DMS114 treated with DMSO at 0.1 percent for 48 hours (cell line): ENCODE measurements around the gene CBFA2T2.
A peak's percentile ranks its signal among the peaks of the same experiment; 100 is the strongest.
"Not testable (repeated sequence)": the region's sequence is repeated elsewhere in the genome, so short reads cannot be mapped to it uniquely, and the experiment has no call there.

Source experiments
- DNase-seq: peaks from one replicate; lab custom pipeline; 2025; ENCODE audit not compliant: unreplicated experiment; lab: John Stamatoyannopoulos, UW

Gene CBFA2T2

DNA sequence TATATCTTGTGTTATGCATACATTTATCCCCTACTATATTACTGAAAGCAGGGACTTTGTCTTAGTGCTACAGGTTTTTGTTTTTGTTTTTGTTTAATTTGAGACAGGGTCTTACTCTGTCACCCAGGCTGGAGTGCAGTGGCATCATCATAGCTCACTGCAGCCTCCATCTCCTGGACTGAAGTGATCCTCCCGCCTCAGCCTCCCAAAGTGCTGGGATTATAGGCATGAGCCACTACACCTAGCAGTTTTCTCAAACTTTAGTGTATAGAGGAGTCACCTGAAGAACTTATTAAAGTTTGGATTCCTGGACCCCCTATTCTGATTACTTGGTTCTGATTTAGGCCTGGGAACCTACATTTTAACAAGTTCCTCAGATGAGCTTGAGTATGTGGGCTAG lies 51.9 kb downstream of the CBFA2T2 start:
- DNase-seq = no peak

DNA sequence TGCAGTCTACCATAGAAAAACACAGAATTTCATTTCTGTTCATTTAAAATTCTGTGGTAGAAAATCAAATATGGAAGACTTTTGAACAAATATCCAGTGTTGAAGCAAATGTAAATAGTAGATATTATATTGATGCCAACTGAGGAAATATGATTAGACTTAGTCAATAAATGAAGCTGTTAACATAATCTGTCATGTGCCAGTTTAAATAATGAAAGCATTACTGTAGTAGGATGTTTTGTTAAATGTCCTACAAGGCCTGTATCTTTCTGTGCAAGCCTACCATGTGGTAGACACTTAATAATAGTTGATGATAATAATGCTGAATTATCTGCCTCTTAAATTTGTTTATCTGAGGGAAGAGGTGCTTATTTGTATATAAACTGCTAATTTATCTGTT lies 55.9 kb downstream of the CBFA2T2 start:
- no peak for DNase-seq

DNA sequence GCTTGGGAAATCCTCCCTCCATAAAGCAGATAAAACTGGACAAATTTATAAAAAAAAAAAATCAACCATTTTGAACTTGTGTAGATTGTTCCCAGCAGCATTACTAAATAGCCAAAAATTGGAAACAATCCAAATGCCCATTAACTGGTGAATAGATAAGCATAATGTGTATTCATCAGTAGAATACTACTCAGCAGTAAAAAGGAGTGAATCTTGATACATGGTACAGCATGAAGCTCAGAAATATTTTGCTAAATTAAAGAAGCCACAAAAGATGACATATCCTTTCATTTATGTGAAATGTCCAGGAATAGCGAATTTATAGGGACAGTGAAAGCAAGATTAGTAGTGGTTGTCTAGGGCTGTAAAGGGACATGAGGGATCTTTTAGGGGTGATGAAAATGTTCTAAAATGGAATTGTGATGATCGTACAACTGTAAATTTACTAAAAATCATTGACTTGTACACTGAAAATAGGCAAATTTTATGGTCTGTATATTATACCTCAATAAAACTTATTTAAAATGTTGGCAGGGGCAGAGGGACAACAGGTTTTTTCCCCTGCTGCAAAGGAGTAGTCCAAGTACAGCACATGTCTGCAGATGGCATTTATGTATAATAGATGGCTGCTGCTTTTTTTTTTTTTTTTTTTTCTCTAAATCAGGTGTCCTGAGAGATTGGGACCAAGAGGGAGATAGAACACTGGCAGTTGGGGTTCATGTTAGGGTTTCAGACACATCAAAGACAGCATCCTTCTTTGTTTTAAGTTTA lies 59.5 kb downstream of the CBFA2T2 start:
- no peak for DNase-seq

DNA sequence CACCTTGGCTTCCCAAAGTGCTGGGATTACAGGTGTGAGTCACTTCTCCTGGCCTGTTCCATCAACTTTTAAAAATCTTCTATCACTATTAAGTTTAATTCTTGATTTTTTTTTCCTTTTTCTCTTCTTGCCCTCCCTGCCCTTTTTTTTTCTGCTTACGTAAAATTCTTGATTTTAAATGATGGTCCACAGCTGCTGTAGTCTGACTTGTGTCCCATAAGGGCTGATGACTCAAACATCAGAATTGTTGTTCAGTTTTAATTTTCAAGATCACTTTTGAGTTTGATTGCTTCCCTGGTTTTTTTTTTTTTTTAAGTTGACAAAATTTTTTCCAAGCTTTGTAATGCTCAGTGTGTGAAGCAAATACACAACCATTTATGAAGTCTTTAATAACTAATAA lies 61.9 kb downstream of the CBFA2T2 start:
- DNase-seq = no peak

DNA sequence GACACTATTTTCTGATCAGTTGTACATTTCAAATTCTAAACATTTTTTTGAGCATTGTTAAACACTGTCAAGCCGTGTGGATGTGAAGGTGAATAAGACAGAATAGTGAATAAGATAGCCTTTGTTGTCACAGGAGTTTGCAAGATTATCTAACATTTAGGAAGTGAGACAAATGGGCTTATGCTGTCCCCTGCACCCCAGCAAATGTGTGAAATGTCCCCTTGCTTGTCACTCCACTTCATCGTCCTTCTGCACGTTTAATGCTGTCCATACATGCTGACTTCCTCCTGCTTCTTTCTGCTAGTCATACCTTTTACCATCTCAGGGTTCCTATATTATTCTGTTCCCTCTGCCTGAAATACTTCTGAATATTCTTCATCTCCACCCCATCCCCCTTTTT lies 62.6 kb downstream of the CBFA2T2 start:
- DNase-seq = no peak

DNA sequence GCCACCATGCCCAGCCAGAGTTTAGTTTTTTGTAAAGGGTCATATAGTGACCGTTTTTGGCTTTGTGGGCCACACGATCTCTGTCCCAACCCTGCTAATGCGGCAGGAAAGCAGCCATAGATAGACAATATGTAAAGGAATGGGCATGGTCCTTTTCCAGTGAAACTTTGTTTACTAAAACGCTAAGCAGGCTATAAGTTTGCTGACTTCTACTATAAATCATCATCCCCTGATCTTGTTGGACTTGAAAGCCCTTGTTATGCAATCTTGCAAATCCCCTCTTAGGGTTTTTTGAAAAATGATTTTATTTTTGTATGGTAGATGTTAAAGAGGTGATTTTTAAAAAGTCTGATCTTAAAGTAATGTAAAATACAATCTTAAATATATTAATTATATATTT lies 63.6 kb downstream of the CBFA2T2 start:
- DNase-seq = no peak

DNA sequence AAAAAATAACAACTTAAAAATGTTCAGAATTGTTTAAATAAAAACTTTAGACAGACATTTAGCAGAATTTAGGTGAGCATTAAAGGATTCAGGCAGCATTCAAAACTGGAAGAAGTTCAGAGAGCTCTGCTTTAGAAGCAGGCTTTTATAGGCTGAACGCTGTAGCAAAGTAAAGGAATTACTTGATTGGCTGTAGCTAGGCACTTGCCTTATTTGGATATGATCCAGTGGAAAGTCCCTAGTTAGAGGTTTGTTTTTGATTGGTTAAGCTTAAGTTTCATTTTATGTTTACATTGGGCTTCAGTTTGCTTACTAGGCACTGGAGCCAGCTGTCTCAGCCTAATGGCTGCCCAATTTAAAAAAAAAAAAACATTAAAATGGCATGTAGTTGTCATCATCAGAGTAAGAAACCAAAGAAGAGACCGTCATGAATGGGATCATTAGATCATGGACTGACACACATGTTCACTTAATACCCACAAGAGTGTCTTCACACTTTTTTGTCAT lies 65.1 kb downstream of the CBFA2T2 start:
- DNase-seq = peak; percentile 35

DNA sequence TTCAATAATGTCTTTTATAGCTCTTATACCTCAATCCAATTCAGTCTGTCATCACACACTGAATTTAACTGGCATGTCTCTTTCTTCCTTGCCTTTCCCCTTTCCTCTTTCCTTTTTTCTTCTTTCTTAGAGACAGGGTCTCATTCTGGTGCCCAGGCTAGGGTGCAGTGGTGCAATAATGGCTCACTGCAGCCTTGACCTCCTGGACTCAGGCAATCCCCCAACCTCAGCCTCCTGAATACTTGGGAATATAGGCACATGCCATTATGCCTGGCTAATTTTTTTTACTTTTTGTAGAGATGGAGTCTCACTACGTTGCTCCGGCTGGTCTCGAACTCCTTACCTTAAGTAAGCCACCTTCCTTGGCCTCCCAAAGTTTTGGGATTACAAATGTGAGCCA lies 65.9 kb downstream of the CBFA2T2 start:
- DNase-seq = no peak

DNA sequence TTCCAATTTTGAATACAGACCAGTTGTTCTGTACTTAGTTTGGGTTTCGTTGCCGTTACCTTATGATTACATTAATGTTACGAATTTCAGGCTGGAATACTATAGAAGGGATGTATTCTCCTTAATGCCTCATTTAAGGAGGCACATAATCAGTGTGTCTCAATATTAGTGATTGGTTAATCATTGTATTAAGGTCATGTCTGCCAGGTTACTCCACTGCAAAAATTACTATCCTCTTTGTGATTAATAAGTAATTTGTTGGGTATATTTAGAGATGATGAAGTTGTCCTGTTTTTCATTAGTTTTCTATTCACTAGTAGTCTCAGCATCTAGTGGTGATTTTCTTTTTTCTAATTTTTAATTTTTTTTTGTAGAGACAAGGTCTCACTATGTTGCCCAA lies 66.3 kb downstream of the CBFA2T2 start:
- DNase-seq = no peak

DNA sequence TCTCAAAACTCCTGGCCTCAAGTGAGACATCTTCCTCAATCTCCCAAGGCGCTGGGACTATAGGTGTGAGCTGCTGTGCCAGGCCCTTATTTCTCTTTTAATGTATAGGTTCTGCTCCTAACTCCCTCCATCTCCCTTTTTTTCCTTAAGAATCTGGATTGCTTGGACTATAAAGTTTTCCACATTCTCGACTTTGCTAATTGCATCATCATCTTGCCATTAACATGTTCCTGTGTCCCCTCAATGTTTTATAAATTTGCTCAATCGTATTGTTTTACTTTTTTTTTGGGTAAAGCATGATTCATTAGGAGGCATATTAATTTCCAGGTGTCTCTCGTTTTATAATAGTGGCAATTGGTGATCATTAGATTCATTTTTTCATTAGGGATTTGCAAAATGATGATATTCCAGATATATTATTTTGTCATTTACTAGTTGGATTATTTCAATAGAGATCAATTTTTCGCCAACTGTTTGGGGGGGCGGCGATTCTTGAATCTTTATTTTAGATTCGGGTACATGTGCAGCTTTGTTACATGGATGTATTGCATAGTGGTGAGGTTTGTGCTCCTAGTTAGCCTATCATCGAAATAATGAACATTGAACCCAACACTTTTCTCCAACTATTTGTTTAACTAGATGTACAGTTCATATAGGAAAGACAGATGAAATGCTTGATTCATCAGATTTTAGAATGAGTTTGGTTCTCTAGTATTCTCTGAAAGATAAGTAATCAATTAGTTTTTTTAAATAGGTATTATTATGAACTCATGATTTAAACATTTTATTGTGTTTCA lies 68.7 kb downstream of the CBFA2T2 start:
- no peak for DNase-seq

DNA sequence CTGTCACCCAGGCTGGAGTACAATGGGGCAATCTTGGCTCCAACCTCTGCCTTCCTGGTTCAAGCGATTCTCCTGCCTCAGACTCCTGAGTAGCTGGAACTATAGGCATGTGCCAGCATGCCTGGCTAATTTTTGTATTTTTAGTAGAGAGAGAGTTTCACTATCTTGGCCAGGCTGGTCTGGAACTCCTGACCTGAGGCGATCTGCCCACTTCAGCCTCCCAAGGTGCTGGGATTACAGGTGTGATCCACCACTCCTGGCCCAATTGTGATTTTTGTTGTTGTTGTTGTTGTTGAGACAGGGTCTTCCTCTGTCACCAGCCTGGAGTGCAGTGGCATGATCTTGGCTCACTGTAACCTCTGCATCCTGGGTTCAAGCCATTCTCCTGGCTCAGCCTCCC lies 69.3 kb downstream of the CBFA2T2 start:
- DNase-seq = no peak

DNA sequence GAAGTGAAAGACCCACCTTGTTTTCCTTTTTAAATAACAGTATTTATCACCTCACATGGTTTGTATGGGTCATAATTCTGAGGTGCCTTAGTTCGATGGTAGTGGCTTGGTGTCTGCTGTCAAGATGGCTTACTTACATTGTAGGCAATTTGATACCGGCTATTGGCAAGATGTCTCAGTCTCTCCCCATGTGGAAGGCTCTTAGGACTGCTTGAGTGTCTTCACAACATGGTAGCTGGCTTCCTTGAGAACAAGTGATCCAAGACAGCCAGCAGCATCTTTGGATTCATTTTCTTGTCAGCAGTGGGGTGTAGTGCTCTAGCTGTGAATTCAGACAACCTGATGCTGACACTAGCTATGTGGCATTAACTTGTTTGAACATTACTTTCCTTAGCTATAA lies 70.1 kb downstream of the CBFA2T2 start:
- no peak for DNase-seq

DNA sequence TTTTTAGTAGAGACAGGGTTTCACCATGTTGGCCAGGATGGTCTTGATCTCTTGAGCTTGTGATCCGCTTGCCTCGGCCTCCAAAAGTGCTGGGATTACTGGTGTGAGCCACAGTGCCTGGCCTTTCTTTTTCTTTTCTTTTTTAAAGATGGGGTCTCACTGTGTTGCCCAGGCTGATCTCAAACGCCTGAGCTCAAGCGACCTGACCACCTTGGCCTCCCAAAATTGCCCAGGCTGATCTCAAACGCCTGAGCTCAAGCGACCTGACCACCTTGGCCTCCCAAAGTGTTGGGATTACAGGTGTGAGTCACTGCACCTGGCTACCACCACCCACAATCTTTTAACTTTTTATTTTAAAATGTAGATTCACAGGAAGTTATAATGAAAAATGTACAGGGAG lies 71.2 kb downstream of the CBFA2T2 start:
- not testable (repeated sequence) for DNase-seq

DNA sequence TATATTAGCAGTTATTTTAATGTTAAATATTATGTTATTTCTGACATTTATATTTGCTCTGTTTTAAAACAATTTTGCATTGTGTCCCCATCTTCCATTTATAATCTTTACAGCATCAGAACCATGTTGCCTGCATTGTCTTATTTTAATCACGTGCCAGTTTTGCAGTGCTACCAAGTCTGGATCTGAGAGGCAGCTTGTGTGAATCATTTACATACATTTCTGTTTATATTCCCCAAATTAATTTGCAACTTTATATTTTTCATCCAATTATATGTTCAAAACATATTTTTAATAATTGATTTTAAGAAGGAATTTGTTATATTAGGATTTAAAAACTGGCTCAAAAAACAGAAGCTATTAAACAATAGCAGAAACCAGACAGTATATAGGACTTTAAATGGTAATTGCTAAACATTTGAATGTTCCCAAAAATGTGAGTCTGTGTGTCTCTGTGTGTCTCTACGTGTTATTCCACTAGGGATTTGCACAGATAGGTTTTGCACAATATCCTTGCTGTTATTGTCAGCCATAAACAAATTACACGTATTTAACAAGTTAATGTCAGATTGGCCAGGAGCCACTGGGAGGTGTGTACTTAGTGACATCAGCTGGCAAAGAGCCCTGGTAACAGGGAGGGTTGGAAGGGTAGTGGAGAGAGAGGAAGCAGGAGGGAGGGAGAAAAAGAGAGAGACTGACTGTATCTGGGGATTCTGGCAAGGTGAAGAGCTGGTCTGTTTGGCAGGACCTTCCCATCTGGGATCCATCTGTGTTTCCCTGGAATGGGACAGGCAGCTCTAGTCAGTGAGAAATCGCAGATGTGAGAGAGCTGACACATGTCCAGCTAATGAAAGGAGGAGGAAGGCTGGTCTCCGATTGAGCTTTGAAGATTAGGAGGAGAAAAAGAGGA lies 72.1 kb downstream of the CBFA2T2 start:
- no peak for DNase-seq

DNA sequence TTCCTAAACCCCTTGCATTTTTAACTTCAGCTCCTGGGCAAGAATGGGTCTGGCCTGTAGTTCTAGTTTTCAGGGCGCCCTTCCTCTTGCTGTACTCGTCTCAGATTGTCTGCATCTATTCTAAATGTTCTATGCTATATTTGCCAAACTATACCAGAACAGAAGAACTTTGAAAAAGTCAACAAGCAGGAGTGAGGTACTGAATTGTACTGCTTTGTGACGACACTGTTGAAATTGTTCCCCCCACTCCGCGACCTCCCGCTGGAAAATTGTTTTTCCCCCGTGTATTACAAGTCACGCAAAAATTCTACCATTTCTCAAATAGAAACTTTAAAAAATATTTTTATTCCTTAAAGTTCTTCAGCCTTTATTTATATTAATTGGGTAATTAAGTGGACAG lies 73.9 kb downstream of the CBFA2T2 start:
- DNase-seq = no peak

DNA sequence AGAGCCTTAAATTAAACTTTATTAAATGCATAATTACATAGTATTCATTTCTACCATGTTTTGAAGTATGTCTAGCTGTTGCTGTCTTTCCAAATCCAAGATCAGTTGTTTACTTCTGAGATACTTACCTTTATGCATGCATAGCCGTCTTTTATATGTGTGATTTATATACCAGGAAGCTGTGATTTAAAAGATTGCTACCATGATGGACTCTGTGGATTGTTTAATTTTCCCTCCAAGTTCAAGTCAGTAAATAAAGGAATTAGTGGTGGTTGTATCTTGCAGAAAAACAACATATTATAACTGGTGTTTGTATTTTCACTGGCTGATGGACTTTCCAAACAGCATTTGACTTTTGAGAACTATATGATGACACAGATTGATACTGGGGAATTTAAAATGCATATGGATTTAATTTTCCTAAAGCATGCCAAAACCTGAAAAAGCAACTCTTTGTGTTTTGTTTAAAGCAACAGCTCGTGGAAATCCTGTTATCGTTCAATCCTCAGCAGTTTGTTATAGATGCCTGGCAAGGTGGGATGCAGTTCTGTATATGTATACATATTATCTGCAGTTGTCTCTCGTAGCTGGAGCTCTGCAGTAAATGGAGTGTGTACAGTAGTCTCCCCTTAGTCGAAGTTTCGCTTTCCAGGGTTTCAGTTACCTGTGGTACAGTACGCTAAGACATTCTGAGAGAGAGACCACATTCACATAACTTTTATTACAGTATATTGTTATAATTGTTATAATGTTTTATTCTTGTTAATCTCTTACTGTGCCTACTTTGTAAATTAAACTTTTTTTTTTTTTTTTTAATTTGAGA lies 77.1 kb downstream of the CBFA2T2 start:
- no peak for DNase-seq

DNA sequence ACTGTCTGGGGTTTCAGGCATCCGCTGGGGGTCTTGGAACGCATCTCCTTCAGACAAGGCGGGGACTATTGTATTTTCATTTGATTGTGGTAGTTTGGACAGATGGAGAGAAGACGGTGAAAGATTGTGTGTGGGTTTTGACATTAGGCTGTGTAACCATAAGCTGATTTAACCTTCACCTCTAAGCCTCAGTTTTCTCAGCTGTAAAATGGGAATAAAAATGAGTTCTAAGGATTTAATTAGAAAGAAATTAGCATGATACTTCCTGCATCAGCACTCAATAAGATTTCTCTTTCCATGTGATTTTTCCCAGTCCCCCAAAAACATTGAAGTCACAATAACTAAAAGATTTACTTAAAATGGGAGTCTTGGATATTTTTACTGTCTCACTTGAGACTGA lies 78.1 kb downstream of the CBFA2T2 start:
- no peak for DNase-seq

DNA sequence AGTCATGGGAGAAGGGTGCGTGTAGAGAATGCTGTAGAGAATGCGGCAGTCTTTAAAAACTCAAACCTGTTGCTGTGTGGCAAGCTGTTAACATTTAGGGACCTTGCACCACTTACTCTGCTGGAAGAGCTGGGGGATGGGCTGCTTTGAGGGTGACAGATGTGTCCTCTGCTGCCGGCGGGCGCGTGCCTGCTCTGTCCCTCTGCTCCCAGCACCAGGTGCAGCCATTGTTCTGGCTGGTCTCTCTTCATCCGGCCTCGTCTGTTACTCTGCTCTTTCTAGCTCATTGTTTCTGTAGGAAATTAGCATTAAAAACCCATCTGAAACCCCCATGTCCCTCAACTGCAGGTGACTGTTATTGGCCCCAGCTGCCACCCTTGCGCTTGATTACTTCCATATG lies 78.5 kb downstream of the CBFA2T2 start:
- no peak for DNase-seq

DNA sequence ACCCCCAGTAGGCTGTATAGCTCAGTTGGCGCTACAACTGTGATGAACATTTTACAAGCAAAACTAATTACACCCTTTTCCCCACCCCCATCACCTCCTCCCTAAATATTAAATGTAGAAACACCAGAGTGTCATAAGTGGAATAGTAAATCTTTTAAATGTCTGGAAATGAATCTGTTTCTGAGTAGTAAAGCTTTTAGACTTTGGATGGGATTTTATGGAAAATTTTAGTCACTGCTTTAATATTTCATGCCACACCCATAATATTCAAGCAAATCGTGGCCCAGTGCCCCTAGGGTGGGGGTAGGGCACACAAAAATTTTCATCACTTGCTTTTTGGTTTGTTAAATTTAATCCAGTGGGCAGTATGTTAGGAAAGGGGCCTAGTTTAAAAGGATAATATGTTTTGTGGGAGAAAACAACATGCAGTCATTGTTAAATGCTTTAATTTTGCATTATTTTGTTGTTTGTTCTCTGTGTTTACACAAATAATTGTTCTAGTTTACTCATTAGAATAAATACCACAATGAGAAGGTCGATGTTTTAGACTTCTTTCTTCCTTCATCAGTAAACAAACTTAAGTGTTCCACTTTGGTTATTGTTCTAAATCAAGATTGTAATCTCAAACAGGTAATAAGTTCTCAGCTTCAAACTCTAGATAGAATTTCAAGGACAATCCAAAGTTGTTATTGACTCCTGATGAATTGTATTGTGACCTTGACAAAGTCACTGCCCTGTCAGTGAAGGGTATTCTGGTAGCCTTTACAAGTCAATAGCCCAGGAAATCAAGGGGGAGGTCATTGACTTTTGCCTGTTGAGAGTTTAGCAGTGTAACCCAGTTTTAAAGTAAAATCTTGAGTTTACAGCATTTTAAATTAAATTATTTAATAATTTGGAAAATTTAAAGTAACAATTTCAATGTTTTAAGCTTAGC lies 79.2 kb downstream of the CBFA2T2 start:
- no peak for DNase-seq
